Measurements from ENCODE around the gene GAPVD1.
"Not testable (repeated sequence)": the region's sequence is repeated elsewhere in the genome, so short reads cannot be mapped to it uniquely, and the experiment has no call there.

Gene GAPVD1

GRCh38 chr9:125297917-125298316 lies 36.3 kb downstream of the GAPVD1 start:
- Histone ChIP-seq H3K79me2 (ENCODE audit: insufficient read depth, low read depth) (peaks cover 26% of the 10 kb centered on the region; the same call in 1 of the 2 replicates), H3K9ac (no peak overlapping the region), H3K27ac (no peak overlapping the region), H3K36me3 (ENCODE audit: insufficient read depth) (no peaks in the 10 kb centered on the region), H3K4me3 (IDR thresholded peaks at IDR 0.05; ENCODE audit: insufficient read depth, low read depth, low read length) (no peak overlapping the region), H2AFZ (ENCODE audit: low read depth) (no peak overlapping the region), H3K27me3 (ENCODE audit: insufficient read depth, low read depth) (no peaks in the 10 kb centered on the region), H3K4me1 (ENCODE audit: low read depth, poor library complexity, severe bottlenecking) (no peaks in the 10 kb centered on the region), H4K20me1 (ENCODE audit: insufficient read depth) (no peaks in the 10 kb centered on the region), H3K4me2 (no peak overlapping the region)
- TF ChIP-seq CTCF (conservative IDR thresholded peaks at IDR 0.05; ENCODE audit: low read depth, low read length), result no peak

- no peak overlapping the region for H3K27ac ChIP-seq
- no peaks in the 10 kb centered on the region for H3K36me3 ChIP-seq (ENCODE audit: insufficient read depth)
- H3K79me2 ChIP-seq (ENCODE audit: insufficient read depth, low read depth), result peaks cover 1% of the 10 kb centered on the region; the same call in 1 of the 2 replicates
- H3K27me3 ChIP-seq (ENCODE audit: insufficient read depth, low read depth), result no peaks in the 10 kb centered on the region
- no peaks in the 10 kb centered on the region for H3K4me1 ChIP-seq (ENCODE audit: low read depth, poor library complexity, severe bottlenecking)
- no peak overlapping the region for H3K4me3 ChIP-seq (IDR thresholded peaks at IDR 0.05; ENCODE audit: insufficient read depth, low read depth, low read length)
- H3K9ac ChIP-seq, result no peak overlapping the region
- no peak overlapping the region for H2AFZ ChIP-seq (ENCODE audit: low read depth)
- no peaks in the 10 kb centered on the region for H4K20me1 ChIP-seq (ENCODE audit: insufficient read depth)
- no peak for TF ChIP-seq CTCF (conservative IDR thresholded peaks at IDR 0.05; ENCODE audit: low read depth, low read length)
- H3K4me2 ChIP-seq, result no peak overlapping the region
Observed at GRCh38 chr9:125302241-125302640, 40.6 kb downstream of the GAPVD1 start.

- H3K9ac ChIP-seq, result no peak overlapping the region
- no peak for TF ChIP-seq CTCF (conservative IDR thresholded peaks at IDR 0.05; ENCODE audit: low read depth, low read length)
- H3K36me3 ChIP-seq (ENCODE audit: insufficient read depth), result no peaks in the 10 kb centered on the region
Observed at GRCh38 chr9:125304273-125304672, 42.6 kb downstream of the GAPVD1 start.

GRCh38 chr9:125312411-125312810 lies 50.8 kb downstream of the GAPVD1 start:
- TF ChIP-seq CTCF (conservative IDR thresholded peaks at IDR 0.05; ENCODE audit: low read depth, low read length), result no peak
- H3K36me3 ChIP-seq (ENCODE audit: insufficient read depth), result peaks cover 12% of the 10 kb centered on the region; the same call in 1 of the 2 replicates
- no peaks in the 10 kb centered on the region for H3K79me2 ChIP-seq (ENCODE audit: insufficient read depth, low read depth)
- no peak overlapping the region for H3K27ac ChIP-seq
- H3K27me3 ChIP-seq (ENCODE audit: insufficient read depth, low read depth), result no peaks in the 10 kb centered on the region
- no peak overlapping the region for H3K9ac ChIP-seq
- H3K4me3 ChIP-seq (IDR thresholded peaks at IDR 0.05; ENCODE audit: insufficient read depth, low read depth, low read length), result no peak overlapping the region
- H4K20me1 ChIP-seq (ENCODE audit: insufficient read depth), result no peaks in the 10 kb centered on the region
- H3K4me1 ChIP-seq (ENCODE audit: low read depth, poor library complexity, severe bottlenecking), result no peaks in the 10 kb centered on the region
- H3K4me2 ChIP-seq, result no peak overlapping the region
- H2AFZ ChIP-seq (ENCODE audit: low read depth), result no peak overlapping the region

More at GRCh38 chr9:125304273-125304672, 42.6 kb downstream of the GAPVD1 start:
- Histone ChIP-seq H3K79me2 (ENCODE audit: insufficient read depth, low read depth) (no peaks in the 10 kb centered on the region), H3K4me2 (no peak overlapping the region), H3K4me3 (IDR thresholded peaks at IDR 0.05; ENCODE audit: insufficient read depth, low read depth, low read length) (no peak overlapping the region), H2AFZ (ENCODE audit: low read depth) (no peak overlapping the region), H3K4me1 (ENCODE audit: low read depth, poor library complexity, severe bottlenecking) (no peaks in the 10 kb centered on the region), H3K27ac (no peak overlapping the region), H3K27me3 (ENCODE audit: insufficient read depth, low read depth) (no peaks in the 10 kb centered on the region), H4K20me1 (ENCODE audit: insufficient read depth) (no peaks in the 10 kb centered on the region)

- H3K4me3 ChIP-seq (IDR thresholded peaks at IDR 0.05; ENCODE audit: insufficient read depth, low read depth, low read length); H3K27me3 ChIP-seq (ENCODE audit: insufficient read depth, low read depth); H3K4me1 ChIP-seq (ENCODE audit: low read depth, poor library complexity, severe bottlenecking); H3K9ac ChIP-seq; H4K20me1 ChIP-seq (ENCODE audit: insufficient read depth); H3K79me2 ChIP-seq (ENCODE audit: insufficient read depth, low read depth); H2AFZ ChIP-seq (ENCODE audit: low read depth); H3K4me2 ChIP-seq; H3K27ac ChIP-seq: not testable (repeated sequence)
- H3K36me3 ChIP-seq (ENCODE audit: insufficient read depth), result peaks cover 19% of the 10 kb centered on the region; the same call in 1 of the 2 replicates
Observed at GRCh38 chr9:125316359-125316758, 54.7 kb downstream of the GAPVD1 start.

All from KMS-11 (cell line).